GM04503 (cell line): ENCODE measurements around the gene SPI1.
"Not testable (repeated sequence)": the region's sequence is repeated elsewhere in the genome, so short reads cannot be mapped to it uniquely, and the experiment has no call there.

Experiments
- DNase-seq: peaks from one replicate; pipeline ENCODE4 v3.0.0-alpha.2; 2012; ENCODE audit warnings: low read depth

SPI1 gene

DNA sequence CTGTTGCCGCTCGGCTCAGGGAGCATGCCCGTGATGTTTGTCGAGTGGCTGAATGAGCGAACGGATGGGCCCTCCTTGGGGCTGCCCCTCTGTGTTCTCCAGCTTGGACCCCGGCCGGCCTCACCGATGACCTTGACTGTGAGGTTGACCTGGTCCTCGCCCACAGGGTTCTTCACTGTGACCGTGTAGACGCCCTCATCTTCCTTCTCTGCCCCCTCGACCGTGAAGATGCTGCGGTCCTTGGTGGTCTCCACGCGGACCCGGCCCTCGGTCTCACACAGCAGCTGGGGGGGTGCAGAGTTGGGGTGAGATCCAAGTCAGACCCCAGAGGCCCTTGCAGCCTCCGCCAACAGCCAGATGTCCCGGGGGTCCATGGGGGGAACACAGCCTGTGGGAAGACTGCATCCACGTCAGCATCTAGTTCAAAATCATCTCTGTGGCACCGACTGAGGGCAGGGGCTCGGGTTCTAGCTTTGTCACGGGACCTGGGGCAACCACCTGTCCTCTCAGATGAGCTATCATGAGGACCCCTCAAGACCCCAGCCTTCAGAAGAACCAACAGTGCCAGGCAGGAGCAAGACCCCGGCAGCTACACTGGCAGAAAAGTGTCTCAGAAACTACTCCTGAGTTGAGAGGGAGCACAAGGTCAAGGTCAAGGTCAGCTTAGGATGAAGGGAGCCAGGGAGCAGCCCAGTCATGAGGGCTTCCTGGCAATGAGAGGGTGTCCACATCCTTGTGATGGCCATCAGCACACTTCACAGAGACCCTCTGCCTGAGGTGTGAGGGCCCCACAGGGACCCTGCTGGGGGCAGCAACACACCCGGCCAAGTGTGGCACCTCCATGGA is 39.7 kb downstream of the SPI1 start:
- DNase-seq, result no peak

- DNase-seq, result no peak
Measured at GRCh38 chr11:47337229-47337924, 41.0 kb downstream of the SPI1 start.

GRCh38 chr11:47336595-47336994 is 41.8 kb downstream of the SPI1 start:
- DNase-seq, result no peak

DNA sequence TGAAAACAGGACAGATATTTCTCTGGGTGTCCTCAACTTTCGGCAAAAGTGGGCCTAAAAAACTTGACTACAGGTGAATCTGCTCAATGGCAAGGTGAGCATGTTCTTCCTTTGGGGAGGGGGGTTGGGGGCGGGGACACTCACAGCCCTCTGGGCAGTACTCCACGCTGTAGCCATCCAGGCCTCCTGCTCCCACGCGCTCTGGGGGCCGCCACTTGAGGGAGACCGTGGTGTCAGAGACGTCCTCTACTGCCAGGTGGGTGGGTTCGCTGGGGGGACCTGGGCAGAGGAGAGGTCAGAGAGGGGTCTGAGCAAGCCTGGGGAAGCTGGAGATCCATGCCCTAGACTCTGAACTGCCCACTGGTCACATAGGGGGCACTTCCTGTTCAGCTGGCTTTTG is 42.6 kb downstream of the SPI1 start:
- DNase-seq, result no peak

GRCh38 chr11:47334699-47335411 is 43.5 kb downstream of the SPI1 start:
- DNase-seq, result not testable (repeated sequence)

DNA sequence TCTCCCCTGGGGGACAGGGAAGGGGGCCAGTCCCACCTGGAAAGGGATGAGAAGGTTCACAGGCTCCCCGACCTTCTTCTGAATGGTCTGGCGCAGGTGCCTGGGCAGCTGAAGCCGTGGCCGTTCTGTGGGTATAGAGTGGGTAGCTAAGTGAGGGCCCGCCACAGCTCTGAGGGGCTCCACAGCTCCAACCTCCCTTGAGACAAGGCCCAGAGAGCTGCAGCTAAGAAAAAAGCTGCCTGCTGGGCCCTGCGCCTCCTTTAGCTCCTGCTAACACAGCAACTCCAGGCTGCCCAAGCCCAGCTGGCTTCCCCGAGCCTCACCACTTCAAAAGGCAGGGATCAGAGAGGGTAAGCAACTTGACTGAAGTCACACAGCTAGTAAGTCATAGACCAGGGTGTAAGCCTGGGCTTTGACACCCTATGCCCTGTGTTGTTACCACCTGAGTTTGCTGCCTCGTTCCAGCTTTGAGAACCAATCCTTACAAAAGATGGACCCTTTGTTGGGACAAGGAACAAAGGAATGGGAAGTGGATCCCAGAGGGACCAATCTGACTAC is 44.4 kb downstream of the SPI1 start:
- DNase-seq, result no peak

- DNase-seq, result no peak
Measured at GRCh38 chr11:47333526-47333845, 44.9 kb downstream of the SPI1 start.

- no peak for DNase-seq
Measured at GRCh38 chr11:47332791-47333525, 45.4 kb downstream of the SPI1 start.

GRCh38 chr11:47332303-47332711 is 46.0 kb downstream of the SPI1 start:
- no peak for DNase-seq

GRCh38 chr11:47331454-47332302 is 46.7 kb downstream of the SPI1 start:
- no peak for DNase-seq

DNA sequence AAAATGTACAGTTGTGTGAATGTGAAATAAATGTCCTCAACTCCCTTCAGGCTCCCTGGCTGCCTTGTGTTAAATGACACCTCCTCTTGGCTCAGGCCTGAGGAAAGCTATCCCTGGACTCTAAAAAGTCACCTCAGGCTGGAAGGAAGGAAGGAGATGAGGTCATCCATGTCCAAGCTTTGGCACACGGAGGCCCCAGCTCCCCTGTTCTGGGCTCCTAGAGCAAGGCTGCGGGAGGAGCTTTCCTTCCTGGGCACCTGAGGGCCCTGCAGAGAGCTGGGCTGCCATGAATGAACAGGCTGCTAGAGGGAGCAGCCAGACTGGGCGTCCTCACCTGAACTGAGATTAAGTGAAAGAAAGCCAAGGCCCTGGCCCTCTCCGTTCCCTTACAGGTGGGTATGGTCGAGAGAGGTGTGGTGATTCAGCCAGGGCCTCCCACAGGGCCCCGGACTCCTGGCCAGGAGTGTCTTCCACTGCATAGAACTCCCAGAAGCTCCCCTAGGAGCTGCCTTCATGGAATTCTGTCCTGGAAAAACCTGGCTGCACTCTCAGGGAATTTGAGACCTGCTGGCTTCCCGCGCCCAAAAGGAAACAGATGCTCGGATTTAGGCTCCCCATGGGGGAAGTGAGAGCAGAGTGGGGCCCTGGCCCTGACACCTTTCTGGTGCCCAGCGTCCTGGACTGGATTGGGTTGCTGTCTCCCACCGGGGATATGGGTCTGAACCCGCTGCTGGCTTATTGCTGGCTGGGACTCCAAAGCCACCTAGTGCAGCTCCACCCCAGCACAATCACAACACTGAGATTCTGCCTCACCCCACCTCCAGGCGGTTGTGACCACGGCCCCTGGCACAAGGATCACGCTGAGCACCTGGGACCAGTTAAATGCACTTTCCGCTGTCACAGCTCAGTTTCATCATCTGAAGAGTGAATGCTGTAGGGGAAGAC is 48.1 kb downstream of the SPI1 start:
- no peak for DNase-seq

DNA sequence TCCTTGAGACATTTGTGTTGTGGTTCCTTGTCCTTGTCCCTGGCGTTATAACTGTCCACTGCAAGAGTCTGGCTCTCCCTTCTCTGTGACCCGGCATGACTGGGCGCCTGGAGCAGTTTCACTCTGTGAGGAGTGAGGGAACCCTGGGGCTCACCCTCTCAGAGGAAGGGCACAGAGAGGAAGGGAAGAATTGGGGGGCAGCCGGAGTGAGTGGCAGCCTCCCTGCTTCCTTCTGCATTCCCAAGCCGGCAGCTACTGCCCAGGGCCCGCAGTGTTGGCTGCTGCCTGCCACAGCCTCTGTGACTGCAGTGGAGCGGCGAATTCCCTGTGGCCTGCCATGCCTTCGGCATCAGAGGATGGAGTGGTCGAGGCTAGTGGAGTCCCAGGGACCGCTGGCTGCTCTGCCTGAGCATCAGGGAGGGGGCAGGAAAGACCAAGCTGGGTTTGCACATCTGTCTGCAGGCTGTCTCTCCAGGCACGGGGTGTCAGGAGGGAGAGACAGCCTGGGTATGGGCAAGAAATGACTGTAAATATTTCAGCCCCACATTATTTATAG is 48.8 kb downstream of the SPI1 start:
- no peak for DNase-seq

GRCh38 chr11:47328449-47329390 is 49.6 kb downstream of the SPI1 start:
- no peak for DNase-seq

DNA sequence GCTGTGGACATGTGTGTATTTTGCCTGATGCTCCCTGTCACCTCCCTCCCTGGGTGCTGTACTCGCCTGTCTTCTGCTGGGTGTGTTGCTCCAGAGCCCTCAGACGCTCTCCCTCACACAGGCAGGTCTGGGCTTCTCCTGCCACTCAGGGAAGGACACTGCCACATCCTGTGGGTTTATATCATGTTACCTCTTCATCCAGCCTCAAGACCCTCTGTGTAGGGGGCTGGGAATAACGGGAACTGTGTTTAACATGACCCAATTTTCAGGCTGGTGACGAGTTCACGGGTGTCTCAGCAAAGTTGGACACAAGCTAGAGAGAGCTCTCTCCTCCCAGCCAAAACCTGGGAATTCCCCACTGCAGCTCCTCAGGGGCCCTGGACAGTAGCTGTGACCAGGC is 50.4 kb downstream of the SPI1 start:
- DNase-seq, result no peak

DNA sequence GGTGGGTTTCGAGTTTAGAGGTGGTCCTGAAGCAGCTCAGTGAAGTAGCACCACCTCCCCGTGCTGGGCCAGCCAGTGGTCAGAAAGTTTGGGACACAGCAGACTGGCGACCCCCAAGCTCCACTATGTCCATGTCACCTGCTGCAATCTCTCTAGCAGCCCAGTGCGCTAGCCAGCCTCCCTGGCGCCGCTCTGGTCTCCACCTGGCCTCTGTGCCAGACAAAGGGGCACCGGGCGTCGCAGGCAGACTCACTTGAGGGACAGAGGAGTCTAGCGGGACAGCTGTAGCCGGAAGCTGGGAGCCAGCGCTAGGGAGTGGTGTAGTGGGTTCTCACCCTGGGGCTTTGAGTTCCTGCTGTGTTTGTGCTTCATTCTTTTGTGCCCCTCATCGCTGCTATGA is 51.3 kb downstream of the SPI1 start:
- DNase-seq, result no peak

- DNase-seq, result no peak
Measured at GRCh38 chr11:47326198-47326597, 52.1 kb downstream of the SPI1 start.

- no peak for DNase-seq
Measured at GRCh38 chr11:47325271-47326041, 52.9 kb downstream of the SPI1 start.

DNA sequence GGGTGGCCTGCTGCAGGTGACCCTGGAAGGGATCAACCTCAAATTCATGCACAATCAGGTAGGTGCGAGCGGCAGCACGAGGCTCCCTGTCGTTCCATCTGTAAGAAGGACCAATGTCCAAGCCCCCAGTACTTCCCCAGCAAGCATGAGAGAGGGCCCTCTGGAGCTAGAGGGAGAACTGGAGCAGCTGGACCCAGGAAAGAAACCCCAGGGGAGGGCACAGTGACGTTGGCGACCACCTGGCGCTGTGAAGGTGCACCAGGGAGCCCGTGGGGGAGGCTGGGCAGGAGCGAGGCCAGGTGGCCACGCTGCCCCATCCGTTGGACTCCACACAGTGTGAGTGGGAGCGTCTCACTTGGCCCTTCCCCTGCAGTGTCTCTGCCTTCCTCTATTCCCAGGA is 53.8 kb downstream of the SPI1 start:
- DNase-seq, result no peak
